Measurements from ENCODE around the gene ACTL7A. TPM values are rescaled to one million over a fixed set of nuclear protein-coding genes. Genes with fewer than 3 reads are reported as not detected.

ACTL7A gene
- total and polyA plus RNA-seq, 2 of the 13 experiments (the other 11 are each of a cell fraction or from before 2014, with no cell fraction given) = not detected

DNA sequence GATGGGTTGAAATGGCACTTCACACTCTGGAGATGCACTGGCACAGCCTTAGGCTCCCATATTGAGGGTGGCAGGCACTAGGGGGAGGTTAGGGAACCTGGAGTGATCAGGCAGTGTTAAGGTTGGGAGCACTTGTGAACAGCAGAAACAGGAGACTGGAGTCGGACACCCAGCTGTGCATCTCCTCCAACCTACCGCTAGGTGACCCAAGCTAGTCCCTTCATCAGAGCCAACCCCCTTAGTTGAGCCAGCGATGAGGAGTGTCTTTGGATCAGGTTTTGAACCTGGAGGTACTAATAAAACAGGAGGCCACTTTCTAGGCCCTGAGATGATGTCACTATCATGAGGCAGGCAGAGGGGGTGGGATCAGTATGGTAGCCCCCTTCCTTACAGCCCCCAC, 8.0 kb upstream of the ACTL7A start (continued):
- TF ChIP-seq, protein P1, sequence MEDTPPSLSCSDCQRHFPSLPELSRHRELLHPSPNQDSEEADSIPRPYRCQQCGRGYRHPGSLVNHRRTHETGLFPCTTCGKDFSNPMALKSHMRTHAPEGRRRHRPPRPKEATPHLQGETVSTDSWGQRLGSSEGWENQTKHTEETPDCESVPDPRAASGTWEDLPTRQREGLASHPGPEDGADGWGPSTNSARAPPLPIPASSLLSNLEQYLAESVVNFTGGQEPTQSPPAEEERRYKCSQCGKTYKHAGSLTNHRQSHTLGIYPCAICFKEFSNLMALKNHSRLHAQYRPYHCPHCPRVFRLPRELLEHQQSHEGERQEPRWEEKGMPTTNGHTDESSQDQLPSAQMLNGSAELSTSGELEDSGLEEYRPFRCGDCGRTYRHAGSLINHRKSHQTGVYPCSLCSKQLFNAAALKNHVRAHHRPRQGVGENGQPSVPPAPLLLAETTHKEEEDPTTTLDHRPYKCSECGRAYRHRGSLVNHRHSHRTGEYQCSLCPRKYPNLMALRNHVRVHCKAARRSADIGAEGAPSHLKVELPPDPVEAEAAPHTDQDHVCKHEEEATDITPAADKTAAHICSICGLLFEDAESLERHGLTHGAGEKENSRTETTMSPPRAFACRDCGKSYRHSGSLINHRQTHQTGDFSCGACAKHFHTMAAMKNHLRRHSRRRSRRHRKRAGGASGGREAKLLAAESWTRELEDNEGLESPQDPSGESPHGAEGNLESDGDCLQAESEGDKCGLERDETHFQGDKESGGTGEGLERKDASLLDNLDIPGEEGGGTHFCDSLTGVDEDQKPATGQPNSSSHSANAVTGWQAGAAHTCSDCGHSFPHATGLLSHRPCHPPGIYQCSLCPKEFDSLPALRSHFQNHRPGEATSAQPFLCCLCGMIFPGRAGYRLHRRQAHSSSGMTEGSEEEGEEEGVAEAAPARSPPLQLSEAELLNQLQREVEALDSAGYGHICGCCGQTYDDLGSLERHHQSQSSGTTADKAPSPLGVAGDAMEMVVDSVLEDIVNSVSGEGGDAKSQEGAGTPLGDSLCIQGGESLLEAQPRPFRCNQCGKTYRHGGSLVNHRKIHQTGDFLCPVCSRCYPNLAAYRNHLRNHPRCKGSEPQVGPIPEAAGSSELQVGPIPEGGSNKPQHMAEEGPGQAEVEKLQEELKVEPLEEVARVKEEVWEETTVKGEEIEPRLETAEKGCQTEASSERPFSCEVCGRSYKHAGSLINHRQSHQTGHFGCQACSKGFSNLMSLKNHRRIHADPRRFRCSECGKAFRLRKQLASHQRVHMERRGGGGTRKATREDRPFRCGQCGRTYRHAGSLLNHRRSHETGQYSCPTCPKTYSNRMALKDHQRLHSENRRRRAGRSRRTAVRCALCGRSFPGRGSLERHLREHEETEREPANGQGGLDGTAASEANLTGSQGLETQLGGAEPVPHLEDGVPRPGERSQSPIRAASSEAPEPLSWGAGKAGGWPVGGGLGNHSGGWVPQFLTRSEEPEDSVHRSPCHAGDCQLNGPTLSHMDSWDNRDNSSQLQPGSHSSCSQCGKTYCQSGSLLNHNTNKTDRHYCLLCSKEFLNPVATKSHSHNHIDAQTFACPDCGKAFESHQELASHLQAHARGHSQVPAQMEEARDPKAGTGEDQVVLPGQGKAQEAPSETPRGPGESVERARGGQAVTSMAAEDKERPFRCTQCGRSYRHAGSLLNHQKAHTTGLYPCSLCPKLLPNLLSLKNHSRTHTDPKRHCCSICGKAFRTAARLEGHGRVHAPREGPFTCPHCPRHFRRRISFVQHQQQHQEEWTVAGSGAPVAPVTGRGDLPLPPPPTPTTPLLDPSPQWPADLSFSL (CRISPR knock-in tag; IDR thresholded peaks at IDR 0.05) = no peak

DNA sequence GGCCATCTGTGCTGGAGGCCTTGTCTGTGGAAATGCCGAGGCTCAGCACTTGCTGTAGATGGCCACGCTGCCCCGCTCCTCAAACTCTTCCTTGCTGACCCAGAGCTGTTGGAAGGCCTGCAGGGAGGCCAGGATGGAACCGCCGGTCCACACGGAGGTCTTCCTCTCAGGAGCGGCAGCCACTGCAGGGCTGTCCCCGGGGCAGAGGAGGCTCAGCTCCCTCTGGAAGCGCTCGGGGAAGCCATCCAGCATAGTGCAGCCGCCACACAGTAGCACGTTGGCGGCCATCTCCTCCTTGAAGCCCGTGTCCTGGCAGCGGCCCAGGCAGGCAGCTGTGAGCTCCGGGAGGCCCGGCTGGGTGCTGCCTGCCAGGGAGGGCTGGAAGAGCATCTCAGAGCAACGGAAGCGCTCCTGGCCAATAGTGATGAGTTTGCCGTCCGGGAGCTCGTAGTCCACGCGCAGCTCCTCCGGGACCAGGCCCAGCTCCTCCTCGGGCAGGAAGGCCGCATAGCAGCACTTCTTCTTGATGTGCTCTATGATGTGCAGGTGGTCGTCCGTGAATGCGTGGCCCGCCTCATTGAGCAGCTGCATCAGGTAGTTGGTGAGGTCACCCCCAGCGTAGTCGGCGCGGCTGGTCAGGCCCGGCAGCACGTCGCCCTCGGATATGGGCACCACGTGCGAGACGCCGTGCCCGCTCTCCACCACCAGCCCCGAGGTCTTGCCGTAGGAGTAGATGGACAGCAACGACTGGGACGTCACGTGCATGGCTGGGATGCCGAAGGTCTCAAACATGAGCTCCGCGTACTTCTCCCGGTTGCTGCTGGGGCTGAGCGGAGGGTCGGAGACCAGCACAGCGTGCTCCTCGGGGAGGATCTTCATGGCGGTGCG, 7.2 kb upstream of the ACTL7A start:
- no TSS peak for BruUV-seq (replicated peaks)
- 97% methylated on average over 40 of the region's 59 CpGs for WGBS (ENCODE audit: low lambda C conversion rate)
- no peak for ATAC-seq
- CTCF ChIA-PET (ENCODE audit: low intra/inter-chr PET ratio, low total read pairs) = no interaction called here
- intact Hi-C loops (cut with micrococcal nuclease; ENCODE audit: unreplicated experiment) = no loop called here
- no peak overlapping the region for H3K27ac ChIP-seq (ENCODE audit: extremely low read length, insufficient read depth, low read length)
- no peak overlapping the region for H2AFZ ChIP-seq (ENCODE audit: low read length)
- no peak for DNase-seq (ENCODE audit: low spot score)
- no peak for FAIRE-seq
- POLR2A ChIA-PET = interaction anchor here (1.9 kb wide), 1 partner anchor 12 kb away, joined by 5 read pairs; no protein-coding TSS in a partner anchor
- H3K79me2 ChIP-seq (ENCODE audit: insufficient read depth, low read length) = no peaks in the 10 kb centered on the region
- no peak overlapping the region for H3K4me2 ChIP-seq (ENCODE audit: low read depth, low read length)
- H3K27me3 ChIP-seq (ENCODE audit: control insufficient read depth in 1 of 2, insufficient read depth in 2 of 2, low read length in 2 of 2) = no peaks in the 10 kb centered on the region
- H4K20me1 ChIP-seq (ENCODE audit: insufficient read depth, low read length) = no peaks in the 10 kb centered on the region
- in situ Hi-C loops (cut with HindIII; ENCODE audit: extremely low pct_ligation_motif_present, low pct_unique_long_range_greater_than_20kb) = no loop called here
- no peak overlapping the region for H3K4me3 ChIP-seq (replicated peaks in 1 of 3; ENCODE audit: insufficient read depth in 1 of 3, low read depth in 2 of 3, low read length in 3 of 3)
- peaks cover 45% of the 10 kb centered on the region for H3K4me1 ChIP-seq (ENCODE audit: insufficient read depth, low read length)
- H3K9ac ChIP-seq (ENCODE audit: insufficient read depth, low read depth, low read length) = no peak overlapping the region
- no peaks in the 10 kb centered on the region for H3K9me3 ChIP-seq (ENCODE audit: low read length)
- no peaks in the 10 kb centered on the region for H3K36me3 ChIP-seq (replicated peaks in 1 of 2; ENCODE audit: control insufficient read depth in 1 of 2, insufficient read depth in 2 of 2, low read length in 2 of 2)
- TF ChIP-seq ZNF761 (CRISPR knock-in tag; conservative IDR thresholded peaks at IDR 0.05) (no peak), ZNF850 (CRISPR knock-in tag; conservative IDR thresholded peaks at IDR 0.05) (no peak), ZNF251 (CRISPR knock-in tag; IDR thresholded peaks at IDR 0.05) (no peak), ZNF879 (CRISPR knock-in tag; IDR thresholded peaks at IDR 0.05) (no peak), NCOA2 (CRISPR knock-in tag; IDR thresholded peaks at IDR 0.05) (no peak)
- TF ChIP-seq, protein P2, sequence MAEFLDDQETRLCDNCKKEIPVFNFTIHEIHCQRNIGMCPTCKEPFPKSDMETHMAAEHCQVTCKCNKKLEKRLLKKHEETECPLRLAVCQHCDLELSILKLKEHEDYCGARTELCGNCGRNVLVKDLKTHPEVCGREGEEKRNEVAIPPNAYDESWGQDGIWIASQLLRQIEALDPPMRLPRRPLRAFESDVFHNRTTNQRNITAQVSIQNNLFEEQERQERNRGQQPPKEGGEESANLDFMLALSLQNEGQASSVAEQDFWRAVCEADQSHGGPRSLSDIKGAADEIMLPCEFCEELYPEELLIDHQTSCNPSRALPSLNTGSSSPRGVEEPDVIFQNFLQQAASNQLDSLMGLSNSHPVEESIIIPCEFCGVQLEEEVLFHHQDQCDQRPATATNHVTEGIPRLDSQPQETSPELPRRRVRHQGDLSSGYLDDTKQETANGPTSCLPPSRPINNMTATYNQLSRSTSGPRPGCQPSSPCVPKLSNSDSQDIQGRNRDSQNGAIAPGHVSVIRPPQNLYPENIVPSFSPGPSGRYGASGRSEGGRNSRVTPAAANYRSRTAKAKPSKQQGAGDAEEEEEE (CRISPR knock-in tag; IDR thresholded peaks at IDR 0.05; ENCODE audit: borderline replicate concordance) = no peak
- TF ChIP-seq, protein P3, sequence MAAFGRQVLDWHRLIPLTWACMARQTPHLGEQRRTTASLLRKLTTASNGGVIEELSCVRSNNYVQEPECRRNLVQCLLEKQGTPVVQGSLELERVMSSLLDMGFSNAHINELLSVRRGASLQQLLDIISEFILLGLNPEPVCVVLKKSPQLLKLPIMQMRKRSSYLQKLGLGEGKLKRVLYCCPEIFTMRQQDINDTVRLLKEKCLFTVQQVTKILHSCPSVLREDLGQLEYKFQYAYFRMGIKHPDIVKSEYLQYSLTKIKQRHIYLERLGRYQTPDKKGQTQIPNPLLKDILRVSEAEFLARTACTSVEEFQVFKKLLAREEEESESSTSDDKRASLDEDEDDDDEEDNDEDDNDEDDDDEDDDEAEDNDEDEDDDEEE (CRISPR knock-in tag; IDR thresholded peaks at IDR 0.05) = no peak

All from HepG2 (cell line).